Stimulated activated CD8-positive, alpha-beta memory T cell treated with anti-CD3 and anti-CD28 coated beads, Interleukin-12 subunit alpha, Interleukin-12 subunit beta, amount 100 ng/mL, for 24 hours (primary cell): ENCODE measurements around the gene TMEM11.

Experiments used
- DNase-seq: peaks from one replicate; pipeline ENCODE4 v3.0.0-alpha.2; 2020; ENCODE audit errors: extremely low read depth

TMEM11 gene

DNA sequence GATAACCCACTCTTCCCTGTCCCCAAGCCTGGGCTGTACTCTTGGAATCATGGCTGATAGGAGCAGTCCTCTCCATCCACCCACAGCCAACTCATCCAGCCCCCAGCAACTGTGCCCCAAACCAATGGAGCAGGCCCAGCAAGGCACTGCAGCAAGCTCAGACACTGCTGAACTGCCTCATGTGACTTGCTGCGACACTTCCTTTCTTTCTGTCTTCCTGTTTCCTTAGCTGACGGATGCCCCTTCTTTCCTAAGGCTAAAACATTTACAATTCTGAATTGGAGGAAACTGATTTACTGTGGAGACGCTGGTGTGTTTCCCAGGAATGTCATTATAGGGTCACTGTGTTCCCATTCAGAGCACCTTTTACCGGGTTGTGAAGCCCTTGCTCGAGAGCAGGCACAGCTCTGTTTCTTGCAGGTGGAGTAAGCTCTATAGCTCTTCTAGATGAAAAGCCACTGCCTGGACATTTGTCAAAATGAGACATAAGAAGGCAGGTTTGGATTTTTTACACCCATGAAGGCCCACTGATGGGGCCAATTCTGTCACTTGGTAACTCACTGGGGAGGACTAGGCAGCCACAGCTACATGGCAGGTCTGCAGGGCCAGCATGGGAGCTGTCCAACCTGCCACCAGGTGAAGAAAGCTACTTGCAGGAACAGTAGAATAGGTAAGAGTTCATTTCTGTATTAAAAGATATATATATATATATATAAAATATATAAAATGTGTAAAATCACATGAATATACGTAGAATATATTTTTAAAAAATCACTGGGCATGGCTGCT, 27.4 kb downstream of the TMEM11 start:
- DNase-seq = no peak

DNA sequence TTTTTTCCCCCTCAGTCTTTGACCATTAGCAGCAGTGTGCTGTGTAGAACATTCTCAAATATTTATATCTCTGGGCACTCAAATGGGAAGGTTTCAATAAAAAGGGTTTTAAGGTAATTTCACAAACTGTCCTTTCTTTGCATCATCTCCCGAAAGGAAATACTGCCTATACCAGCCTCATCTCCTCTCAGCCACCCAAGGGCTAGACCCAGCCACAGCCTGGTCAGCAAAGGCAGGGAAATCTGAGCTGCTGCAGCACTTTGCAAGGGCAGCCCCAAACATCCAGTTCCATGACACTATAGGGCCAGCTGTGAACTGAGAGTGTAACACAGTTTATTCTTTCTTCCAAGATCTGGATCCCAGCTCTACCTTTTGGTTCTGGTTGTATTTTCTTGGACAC, 28.9 kb downstream of the TMEM11 start:
- DNase-seq = no peak

DNA sequence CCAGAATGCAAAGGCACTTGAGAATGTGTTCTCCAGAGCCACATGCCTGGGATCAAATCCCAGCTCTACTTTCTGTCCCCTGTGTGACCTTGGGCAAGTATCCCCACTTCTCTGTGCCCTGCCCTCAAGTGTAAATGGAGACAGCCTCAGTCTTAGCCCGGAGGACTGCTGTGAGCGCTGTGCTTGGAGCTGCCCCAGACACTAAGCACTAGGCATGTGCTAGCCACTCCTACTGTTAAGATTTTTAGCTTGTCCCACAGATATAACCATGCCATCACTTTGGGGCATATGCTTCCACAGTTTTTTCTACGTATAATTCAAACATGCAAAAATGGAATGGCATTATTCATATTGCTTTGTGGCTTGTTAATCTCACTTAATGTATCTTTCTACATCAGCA, 29.4 kb downstream of the TMEM11 start:
- DNase-seq = no peak

DNA sequence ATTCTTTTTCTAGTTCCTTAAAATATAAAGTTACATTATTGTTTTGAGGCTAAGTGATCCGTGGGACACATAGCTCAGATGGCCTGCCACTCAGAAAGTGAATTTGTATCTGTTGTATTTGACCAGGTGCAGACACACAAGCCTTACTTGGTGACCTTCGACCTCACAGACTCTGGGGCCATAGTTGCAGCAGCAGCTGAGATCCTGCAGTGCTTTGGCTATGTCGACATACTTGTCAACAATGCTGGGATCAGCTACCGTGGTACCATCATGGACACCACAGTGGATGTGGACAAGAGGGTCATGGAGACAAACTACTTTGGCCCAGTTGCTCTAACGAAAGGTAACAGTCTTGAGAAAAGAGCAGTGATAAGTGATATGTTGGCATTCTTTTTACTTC, 30.5 kb downstream of the TMEM11 start:
- DNase-seq = no peak

DNA sequence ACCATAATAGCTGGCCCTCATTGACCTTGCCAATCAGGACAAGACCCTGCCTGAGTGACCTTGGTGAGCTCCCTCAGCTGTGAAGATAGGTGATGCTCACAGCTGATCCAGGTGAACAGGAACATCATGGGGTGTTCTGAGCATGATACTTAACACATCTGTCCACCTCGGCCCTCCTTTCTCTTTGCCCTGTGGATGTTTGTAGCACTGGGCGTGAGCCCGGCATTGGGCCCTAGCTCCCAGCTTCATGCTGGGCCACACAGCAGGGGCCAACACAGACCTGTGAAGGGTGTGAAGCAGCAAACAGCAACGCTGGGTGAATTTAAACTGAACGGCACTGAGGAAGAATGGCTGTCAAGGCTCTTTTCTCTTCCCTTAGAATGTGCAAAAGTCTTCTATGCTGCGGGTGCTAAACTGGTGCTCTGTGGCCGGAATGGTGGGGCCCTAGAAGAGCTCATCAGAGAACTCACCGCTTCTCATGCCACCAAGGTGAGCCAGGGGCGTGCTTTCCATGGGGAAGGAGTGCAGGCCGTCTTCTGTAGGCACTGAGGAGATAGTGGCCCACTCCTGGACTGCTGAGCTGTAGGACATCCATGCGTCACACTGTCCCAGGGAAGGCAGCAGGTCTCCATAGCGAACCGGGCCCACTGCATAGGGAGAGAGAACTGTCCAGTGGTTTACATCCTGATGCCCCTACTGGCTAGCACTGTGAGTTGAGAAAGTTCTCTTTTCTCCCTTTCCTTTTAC, 35.9 kb downstream of the TMEM11 start:
- DNase-seq = no peak

DNA sequence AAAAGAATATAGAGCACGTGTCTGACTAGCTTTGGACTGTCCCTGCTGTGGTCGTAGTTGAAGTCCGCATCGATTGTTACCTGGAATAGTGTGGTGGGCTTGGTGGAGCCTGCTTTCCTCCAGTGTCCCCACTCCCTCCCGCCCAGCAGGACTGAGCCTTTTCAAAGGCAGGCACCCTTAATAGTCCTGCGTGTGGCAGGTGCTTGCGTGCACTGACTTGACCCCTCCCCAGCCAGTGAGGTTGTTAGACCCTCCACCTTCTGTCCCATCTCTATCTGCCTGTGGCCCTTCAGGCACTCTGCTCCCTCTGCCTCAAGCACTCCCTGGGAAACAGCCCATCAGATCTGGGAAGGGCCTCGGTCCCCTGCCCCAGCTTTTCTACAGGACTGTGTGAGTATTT, 36.6 kb downstream of the TMEM11 start:
- no peak for DNase-seq

DNA sequence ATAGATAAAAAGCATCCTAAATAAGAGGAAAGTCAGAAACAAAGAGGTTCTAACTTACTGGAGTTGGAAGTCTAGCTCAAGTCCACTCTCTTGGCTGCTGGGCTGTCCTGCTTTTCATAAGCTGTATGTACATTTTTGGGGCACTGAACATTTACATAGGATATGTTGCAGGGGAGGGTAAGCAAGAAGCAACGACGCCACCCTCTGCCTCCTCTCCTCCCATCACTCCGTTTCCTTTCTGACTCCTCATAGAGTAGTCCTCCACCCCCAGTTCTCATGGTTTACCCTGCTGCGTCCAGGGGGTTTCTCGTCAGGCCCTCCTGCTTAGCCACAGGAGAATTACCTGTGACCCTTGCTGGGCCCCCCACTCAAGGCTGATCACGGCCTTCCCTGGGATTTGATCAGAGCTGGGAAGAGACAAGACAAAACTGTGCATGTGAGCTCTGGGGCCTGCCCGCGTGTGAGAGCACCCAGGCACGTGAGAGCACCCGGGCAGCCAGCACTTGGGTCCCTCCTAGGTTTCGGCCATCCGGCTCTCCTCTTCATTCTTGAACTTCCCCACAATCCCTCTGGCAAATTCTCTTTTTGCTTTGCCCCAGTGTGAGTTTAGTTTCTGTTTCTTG, 37.1 kb downstream of the TMEM11 start:
- no peak for DNase-seq

DNA sequence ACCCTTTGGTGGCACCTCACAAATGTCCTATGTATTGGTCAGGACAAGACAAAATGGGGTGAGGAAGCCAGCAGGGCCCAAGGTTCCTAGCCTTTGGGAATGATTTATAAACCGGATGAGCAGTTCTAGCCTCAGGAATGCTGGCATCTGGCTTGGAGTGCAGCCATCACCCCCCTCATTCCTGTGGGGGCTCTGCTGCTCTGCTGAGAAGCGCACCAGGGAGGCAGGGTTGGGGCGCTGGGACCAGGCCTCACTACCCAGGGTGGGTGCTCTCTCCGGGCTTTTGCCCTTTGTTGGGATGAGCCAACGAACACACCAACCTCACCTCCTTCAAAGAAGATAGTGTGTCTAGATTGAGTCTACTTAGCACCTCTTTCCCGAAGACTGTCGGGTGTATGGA, 39.2 kb downstream of the TMEM11 start:
- DNase-seq = no peak

DNA sequence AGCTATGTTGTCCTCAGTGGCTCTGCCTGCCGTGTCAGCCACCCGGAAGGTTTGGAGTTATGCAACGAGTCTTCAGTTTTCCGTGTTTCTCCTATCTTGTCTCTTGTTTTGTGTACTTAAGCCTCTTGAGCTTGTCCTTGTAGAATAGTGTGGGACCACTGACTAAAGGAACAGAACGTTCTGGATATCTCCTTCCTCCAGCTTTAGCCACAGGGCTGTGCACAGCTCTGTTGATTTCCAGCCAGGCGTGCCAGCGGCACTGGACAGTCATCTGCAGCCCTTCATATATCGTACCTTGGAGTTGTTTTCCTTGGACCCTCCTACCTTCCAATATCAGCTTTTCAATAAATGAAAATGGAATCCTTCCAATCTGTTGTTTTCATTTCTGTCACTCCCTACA, 39.8 kb downstream of the TMEM11 start:
- no peak for DNase-seq

DNA sequence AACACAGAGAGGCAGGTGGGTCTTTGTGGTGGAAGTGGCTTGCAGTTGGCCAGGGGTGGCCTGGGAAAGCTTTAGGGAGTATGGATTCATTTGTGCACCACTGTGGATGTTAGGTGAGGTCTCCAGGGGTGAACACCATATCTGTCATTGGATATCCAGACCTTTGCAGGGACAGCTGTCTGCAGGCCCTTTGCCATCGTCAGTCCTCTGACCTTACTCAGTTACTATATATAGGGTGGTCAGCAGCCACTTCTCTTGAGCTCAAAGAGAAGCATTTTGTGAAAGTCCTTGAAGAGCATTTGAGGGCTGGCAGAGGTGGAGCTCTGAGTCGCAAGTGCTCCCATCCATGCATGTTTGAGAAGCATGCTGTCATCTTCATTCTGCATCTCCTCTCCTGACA, 40.4 kb downstream of the TMEM11 start:
- DNase-seq = no peak

DNA sequence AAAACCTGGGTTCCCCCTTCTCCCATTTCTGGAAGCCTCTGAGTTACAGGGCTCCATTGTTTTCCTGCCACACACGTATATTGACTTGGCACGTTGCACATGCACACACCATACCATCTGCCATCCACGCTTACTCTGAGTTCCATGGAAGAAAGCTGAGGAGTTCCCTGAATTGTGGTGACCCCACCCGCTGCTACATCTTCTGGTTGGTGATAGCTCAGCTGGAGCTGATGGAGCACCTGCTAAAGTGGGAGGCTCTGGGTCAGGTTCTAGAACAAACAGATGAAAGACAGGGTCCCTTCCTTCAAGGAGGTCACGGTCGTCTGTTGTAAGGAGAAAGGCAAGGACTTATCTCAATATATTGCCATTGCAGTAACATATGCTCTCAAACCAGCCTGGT, 41.1 kb downstream of the TMEM11 start:
- no peak for DNase-seq

DNA sequence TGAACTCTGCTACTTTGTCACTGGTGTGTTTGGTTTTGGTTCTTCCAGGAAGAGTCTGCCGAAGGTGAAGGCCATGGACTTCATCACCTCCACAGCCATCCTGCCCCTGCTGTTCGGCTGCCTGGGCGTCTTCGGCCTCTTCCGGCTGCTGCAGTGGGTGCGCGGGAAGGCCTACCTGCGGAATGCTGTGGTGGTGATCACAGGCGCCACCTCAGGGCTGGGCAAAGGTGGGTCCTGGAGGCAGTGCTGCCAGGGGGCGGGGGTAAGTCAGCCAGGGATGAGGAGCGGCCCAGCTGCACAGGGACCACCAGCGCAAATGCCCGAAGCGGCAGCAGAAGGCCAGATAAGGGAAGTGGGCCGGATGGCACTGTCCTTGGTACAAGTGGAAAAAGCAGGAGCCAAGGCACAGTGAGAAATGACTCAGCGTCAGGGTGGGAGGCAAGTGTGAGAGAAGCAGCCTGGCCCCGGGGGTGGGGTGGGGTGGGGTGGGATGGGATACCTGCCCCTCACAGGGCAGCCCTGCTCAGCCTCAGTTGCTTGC, 41.9 kb downstream of the TMEM11 start:
- DNase-seq = no peak

DNA sequence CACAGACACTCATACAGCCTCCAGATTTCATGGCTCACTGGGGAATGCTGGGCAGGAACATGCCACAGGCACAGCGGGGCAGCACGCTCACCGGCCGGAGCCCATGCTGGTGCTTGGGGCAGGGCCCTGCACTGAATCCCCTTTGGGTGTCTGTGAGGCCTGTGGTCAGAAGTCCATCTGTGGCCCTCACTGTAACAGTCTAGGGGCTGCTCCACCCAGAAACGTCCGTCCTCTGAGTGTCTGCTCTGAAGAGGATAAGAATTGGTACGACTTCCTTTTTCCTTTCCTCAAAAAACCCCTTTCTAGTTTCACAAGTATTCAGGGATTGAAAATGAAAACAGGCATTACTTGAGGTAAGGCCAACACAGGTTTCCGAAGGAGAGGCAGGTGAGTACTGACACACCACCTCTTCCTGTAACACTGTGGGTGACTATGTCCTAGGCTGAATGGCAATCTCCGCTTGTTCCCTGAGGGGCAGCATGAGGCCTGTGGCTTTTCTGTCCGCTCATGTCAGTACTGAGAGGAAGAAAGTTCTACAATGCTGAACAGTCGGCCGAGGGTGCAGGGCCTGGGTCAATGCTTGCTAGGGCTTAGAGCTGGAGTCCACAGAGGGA, 42.5 kb downstream of the TMEM11 start:
- DNase-seq = no peak

DNA sequence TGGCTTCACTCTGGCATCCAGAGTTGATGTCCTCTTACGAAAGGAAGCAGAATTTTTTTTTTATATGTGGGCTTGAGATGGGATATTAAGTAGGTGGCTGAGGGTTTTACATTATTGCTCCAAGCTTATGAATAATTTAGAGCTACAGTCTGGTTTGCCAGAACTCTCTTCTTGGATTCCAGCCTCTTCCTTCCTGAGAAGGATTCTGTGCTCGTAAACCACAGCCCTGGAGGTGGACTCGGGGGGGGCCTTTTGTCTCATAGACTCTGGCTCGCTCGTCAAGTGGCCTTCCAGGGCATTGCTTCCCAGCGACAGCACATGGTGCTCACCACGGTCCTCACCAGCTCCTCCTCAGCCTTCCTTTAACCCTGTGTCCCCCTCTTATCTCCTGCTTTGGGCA, 43.2 kb downstream of the TMEM11 start:
- no peak for DNase-seq

DNA sequence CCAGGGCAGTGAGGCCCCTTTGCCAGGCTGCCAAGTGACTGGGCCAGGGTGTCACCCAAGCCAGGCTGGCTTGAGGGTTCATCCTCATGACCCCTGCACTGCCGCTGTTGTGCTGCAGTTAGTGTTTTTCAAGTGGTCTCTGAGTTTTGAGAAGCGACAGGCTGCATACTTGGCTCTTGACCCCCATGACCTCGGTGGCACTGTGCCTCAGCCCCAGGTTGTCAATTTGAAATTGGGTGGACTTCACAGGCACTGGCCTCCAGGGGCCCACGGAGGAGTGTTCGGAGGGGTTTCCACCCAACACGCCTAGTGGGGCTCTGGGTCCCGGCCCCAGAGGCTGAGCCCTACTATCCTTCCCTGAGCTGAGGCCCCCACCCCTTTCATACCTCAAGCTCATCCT, 44.5 kb downstream of the TMEM11 start:
- no peak for DNase-seq

DNA sequence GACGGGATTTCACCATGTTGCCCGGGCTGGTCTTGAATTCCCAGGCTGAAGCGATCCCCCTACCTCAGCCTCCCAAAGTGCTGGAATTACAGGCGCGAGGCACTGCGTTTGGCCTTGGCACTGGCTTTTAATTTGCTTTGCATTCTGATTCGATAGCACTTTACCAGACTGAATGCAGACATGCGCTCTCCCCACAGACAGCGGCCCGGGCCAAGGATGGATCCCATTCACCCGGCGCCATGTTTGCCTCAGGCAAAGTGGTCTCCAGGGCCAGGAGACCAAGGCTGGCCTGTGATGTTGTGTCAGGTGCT, 45.5 kb downstream of the TMEM11 start:
- DNase-seq = no peak

DNA sequence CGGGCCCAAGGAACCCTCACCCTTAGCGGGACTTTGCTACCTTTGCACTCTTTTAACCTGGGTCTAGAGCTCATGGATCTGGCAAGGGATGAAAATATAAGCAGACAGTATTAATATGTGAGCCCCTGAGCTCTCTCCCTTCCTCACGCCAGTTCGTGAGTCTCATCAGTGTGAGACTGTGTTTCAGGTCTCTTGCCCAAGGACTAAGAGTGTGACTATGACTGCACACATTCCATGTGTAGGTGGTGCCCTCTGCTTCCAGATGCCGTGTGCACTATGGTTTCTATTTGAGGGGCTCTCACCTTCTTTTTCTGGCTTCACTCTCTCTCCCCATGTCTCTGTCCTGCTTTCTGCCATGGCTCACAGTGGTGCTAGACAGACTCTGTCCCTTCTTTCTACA, 46.7 kb downstream of the TMEM11 start:
- no peak for DNase-seq

DNA sequence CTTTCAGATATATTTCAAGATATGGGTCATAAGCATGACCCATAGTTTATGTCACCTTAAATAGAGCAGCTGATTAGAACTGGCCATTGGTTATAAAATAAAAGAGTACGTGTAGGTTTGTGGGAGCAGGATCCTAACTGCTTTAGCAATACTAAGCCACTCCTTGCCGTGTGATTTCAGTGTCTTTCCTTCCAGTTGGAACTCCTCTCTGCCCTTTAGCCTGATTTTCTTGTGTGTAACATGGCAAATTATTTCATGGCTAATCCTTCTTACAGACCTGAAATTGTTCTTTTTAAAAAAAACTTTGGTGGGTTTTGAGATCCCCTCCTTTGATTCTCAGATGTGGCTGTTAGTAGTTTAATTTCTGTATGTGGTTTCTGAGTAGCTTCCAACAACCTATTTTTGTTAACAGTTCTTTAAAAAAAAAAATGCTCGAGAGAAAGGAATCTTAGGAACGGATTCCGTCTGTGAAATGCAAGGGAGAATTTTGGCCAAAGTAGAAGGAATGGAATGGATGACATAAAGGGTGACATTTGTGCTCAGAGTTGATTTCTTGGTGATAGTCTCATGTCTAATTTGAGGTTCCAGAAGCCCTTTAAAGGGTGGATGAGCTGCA, 47.3 kb downstream of the TMEM11 start:
- DNase-seq = no peak

DNA sequence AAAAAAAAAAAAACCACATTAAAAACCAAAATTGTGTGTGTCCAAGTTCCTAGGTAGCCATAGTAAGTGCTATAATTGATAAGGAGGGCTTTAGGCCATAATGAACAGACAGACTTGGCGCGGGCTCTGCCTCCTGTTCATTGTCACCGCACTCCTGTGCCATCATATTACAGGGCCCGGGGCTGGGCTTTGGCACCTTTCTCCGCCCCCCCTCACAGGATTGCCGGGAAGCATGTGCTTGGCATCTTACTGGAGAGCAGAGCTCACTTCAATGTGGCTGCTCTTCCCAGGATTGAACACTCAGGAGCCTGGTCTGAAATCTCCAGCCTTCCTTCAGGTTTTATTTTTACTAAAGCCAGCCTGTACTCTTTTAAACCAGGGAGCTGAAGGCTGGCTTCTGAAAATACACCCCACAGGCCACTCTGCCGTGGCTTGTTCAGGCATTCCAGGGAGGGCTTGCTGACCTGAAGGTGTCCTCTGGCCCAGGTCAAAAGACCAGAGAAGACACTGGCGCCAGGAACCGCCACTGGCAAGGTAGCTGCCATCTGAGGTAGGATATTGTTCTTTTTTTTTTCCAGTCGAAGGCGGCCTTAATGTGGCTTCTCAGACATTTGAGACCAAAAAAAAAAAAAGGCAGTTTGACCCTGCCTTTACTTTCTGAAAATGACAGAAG, 47.9 kb downstream of the TMEM11 start:
- DNase-seq = no peak

DNA sequence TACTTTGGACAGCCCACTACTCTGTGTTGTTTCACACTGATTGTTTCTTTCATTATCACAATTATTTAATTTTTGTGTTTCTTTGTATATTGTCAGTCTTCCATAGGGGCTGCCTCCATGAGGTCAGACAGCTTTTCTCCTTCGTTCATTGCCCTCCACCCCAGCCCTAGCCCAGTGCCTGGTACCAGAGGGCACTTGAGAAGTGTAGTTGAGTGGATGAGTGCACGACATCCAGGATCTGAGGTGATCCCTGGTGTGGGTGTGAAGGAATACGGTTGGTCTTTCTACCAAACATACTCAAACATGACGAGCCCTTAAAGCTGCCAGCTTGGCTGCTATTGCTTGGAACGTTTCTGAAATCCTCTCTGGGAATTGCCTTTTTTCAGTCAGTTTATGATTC, 49.3 kb downstream of the TMEM11 start:
- DNase-seq = no peak

DNA sequence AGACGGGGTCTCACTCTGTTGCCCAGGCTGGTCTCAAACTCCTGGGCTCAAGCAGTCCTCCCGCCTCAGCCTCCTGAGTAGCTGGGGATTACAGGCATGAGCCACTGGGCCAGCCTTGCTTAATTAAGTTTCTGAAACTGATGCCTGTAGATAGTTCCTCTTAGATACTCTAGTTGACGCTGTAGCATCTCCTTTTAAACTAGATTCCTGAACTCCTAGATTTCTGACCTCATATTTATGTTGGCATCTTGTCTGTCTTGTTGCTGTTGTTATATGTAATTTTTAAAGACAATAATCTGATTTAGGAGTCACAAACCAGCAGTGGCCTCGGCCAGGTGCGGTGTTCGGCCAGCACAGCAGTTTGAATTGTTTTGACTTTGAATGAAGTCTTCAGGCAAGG, 49.7 kb downstream of the TMEM11 start:
- no peak for DNase-seq

DNA sequence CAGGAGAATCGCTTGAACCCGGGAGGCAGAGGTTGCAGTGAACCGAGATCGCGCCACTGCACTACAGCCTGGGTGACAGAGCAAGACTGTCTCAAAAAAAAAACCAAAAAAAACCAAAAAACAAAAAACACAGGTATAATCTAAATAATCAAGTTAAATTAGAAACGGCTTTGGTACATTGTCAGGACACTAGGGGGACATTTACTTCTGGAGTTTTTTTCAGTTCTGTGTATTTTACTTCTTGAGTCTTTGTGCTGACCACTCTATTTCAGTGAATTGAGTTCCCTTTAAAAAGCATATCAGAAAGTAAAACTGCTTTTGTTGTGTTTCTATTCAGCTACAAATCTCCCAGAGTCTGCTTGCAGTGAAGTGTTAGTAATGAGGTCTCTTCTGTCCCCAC, 50.9 kb downstream of the TMEM11 start:
- DNase-seq = no peak
